Loucy (cell line): ENCODE results near the gene MYH6.

ENCODE experiments used
- EZH2phosphoT487 ChIP-seq: fragments of 200-600 bp; IDR thresholded peaks from 2 replicates; pipeline ENCODE4 v1.6.1; 2018; ENCODE audit warnings: antibody characterized with exemption, mild to moderate bottlenecking, moderate library complexity, borderline replicate concordance
- TF ChIP-seq, protein P1 (sequence below): fragments of 200-600 bp; sonication (generic); conservative IDR thresholded peaks from 2 replicates; pipeline ENCODE4 v1.5.1; 2014; ENCODE audit warnings: mild to moderate bottlenecking, antibody characterized with exemption, low read length

DNA sequence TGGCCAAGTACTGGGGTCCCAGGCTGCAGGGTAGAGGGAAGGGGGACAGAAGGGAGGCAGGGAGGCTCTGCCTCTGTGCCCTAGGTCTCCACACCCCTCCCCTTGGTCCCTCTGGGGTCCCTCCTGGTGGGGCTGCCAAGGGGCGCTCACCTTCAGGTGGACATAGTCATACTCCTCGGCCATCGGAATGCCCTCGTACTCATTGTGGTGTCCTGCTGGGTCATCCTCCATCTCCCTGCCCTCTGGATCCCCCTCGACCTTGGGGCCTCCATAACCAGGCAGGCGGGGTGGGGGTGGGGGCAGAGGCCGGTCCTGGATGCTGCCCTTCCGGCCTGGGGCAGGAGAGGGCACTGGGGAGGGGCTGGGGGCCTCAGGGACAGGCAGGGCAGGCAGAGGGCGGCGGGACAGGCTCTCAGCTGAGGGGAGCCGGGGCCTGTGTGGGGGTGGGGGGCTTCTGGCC, 48.9 kb downstream of the MYH6 start:
- TF ChIP-seq, protein P1, sequence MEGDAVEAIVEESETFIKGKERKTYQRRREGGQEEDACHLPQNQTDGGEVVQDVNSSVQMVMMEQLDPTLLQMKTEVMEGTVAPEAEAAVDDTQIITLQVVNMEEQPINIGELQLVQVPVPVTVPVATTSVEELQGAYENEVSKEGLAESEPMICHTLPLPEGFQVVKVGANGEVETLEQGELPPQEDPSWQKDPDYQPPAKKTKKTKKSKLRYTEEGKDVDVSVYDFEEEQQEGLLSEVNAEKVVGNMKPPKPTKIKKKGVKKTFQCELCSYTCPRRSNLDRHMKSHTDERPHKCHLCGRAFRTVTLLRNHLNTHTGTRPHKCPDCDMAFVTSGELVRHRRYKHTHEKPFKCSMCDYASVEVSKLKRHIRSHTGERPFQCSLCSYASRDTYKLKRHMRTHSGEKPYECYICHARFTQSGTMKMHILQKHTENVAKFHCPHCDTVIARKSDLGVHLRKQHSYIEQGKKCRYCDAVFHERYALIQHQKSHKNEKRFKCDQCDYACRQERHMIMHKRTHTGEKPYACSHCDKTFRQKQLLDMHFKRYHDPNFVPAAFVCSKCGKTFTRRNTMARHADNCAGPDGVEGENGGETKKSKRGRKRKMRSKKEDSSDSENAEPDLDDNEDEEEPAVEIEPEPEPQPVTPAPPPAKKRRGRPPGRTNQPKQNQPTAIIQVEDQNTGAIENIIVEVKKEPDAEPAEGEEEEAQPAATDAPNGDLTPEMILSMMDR, result no peak
- TF ChIP-seq EZH2phosphoT487, result no peak
